ENCODE data around the gene PTF1A.

GRCh38 chr10:23151071-23151470 is 41.0 kb upstream of the PTF1A start:
- TF ChIP-seq, protein P1, sequence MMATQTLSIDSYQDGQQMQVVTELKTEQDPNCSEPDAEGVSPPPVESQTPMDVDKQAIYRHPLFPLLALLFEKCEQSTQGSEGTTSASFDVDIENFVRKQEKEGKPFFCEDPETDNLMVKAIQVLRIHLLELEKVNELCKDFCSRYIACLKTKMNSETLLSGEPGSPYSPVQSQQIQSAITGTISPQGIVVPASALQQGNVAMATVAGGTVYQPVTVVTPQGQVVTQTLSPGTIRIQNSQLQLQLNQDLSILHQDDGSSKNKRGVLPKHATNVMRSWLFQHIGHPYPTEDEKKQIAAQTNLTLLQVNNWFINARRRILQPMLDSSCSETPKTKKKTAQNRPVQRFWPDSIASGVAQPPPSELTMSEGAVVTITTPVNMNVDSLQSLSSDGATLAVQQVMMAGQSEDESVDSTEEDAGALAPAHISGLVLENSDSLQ (IDR thresholded peaks at IDR 0.05) = no peak
- TF ChIP-seq BHLHE40 (IDR thresholded peaks at IDR 0.05; ENCODE audit: borderline replicate concordance) (no peak), NFRKB (IDR thresholded peaks at IDR 0.05) (no peak), FOXA1 (IDR thresholded peaks at IDR 0.05) (no peak), LEF1 (IDR thresholded peaks at IDR 0.05; ENCODE audit: borderline replicate concordance) (no peak), SP1 (IDR thresholded peaks at IDR 0.05) (no peak), TARDBP (IDR thresholded peaks at IDR 0.05) (no peak), ARNT (IDR thresholded peaks at IDR 0.05) (no peak)

Measured in HEK293T (cell line).